Measurements from ENCODE around the gene CCDC88C. TPM values are rescaled to one million over a fixed set of nuclear protein-coding genes. Genes with fewer than 3 reads are reported as not detected.

CCDC88C gene
- total RNA-seq, 1 donor from 2014 or later, result 12.4 TPM

DNA sequence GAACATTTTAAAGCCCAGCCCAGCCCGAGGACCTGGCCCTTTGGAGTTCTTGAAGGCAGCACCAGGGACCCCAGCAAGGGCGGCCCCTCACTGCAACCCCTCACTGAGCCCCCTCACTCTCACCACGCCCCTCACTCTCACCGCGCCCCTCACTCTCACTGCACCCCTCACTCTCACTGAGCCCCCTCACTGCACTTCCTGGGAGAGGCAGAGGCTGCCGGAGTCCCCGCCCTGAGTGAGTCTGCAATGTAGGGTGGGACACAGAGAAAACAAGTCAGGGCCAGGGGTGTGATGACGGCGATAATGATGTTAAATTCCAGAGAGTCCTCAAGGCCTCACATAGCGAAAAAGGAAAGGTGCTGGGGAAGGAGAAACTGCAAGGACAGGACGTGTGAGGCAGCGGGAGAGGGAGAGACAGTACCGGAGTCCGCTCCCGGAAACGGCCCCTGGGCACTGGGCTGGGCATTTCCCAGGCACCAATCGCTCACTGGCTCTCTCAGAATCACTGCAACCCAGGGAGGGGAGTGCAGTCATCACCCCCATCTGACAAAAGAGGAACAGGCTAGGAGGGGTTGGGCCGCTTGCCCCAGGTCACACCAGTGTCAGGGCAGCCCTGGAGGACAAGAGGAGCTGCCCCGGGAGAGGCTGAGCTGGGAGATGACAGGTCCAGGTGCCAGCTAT, 24.9 kb downstream of the CCDC88C start:
- Mint-ChIP-seq H3K4me3 (ENCODE audit: unreplicated experiment) (no peak overlapping the region), H3K27ac (ENCODE audit: unreplicated experiment) (no peak overlapping the region)
- no peak overlapping the region for H2AFZ ChIP-seq (ENCODE audit: low read depth, low read length)

GRCh38 chr14:91390165-91390778, 27.3 kb downstream of the CCDC88C start:
- no peaks in the 10 kb centered on the region for H4K20me1 ChIP-seq (ENCODE audit: insufficient read depth, low read length)
- H3K27ac Mint-ChIP-seq (ENCODE audit: unreplicated experiment), result no peak overlapping the region
- H3K4me2 ChIP-seq (ENCODE audit: low read length), result no peak overlapping the region
- H3K27ac ChIP-seq (ENCODE audit: low read depth, low read length), result no peak overlapping the region
- H3K9me3 Mint-ChIP-seq (ENCODE audit: unreplicated experiment), result no peaks in the 10 kb centered on the region
- no peak for FAIRE-seq
- H3K27me3 Mint-ChIP-seq (ENCODE audit: low read depth, unreplicated experiment), result peaks cover 3% of the 10 kb centered on the region
- no peak overlapping the region for H3K4me3 Mint-ChIP-seq (ENCODE audit: unreplicated experiment)
- peaks cover 2% of the 10 kb centered on the region for H3K36me3 Mint-ChIP-seq (ENCODE audit: low read depth, unreplicated experiment)
- H3K9me3 ChIP-seq (ENCODE audit: insufficient read depth, low read depth, low read length), result no peaks in the 10 kb centered on the region
- DNase-seq (ENCODE audit: low read depth), result no peak
- peaks cover 4% of the 10 kb centered on the region for H3K4me1 ChIP-seq (ENCODE audit: insufficient read depth, low read length)
- no peaks in the 10 kb centered on the region for H3K36me3 ChIP-seq (ENCODE audit: insufficient read depth, low read length)
- peaks cover 20% of the 10 kb centered on the region for H3K27me3 ChIP-seq (ENCODE audit: insufficient read depth, low read length)
- peaks cover 24% of the 10 kb centered on the region for H3K4me1 Mint-ChIP-seq (ENCODE audit: low read depth, unreplicated experiment)
- TF ChIP-seq EZH2 (IDR thresholded peaks at IDR 0.05; ENCODE audit: insufficient read depth, low read length), result no peak
- TF ChIP-seq, protein P1, sequence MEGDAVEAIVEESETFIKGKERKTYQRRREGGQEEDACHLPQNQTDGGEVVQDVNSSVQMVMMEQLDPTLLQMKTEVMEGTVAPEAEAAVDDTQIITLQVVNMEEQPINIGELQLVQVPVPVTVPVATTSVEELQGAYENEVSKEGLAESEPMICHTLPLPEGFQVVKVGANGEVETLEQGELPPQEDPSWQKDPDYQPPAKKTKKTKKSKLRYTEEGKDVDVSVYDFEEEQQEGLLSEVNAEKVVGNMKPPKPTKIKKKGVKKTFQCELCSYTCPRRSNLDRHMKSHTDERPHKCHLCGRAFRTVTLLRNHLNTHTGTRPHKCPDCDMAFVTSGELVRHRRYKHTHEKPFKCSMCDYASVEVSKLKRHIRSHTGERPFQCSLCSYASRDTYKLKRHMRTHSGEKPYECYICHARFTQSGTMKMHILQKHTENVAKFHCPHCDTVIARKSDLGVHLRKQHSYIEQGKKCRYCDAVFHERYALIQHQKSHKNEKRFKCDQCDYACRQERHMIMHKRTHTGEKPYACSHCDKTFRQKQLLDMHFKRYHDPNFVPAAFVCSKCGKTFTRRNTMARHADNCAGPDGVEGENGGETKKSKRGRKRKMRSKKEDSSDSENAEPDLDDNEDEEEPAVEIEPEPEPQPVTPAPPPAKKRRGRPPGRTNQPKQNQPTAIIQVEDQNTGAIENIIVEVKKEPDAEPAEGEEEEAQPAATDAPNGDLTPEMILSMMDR (IDR thresholded peaks at IDR 0.05; ENCODE audit: insufficient read depth, low read depth, low read length), result no peak
- H3K79me2 ChIP-seq (ENCODE audit: insufficient read depth, low read length), result no peaks in the 10 kb centered on the region
- H2AFZ ChIP-seq (ENCODE audit: low read depth, low read length), result no peak overlapping the region
- H3K9ac ChIP-seq (ENCODE audit: low read length), result no peak overlapping the region
- no peak overlapping the region for H3K4me3 ChIP-seq (ENCODE audit: insufficient read depth, low read depth, low read length)

More for the DNA sequence above, 24.9 kb downstream of the CCDC88C start:
- Histone ChIP-seq H3K4me2 (ENCODE audit: low read length) (no peak overlapping the region), H3K36me3 (ENCODE audit: insufficient read depth, low read length) (no peaks in the 10 kb centered on the region), H3K9ac (ENCODE audit: low read length) (no peak overlapping the region), H3K4me1 (ENCODE audit: insufficient read depth, low read length) (peaks cover 2% of the 10 kb centered on the region), H3K9me3 (ENCODE audit: insufficient read depth, low read depth, low read length) (no peaks in the 10 kb centered on the region), H4K20me1 (ENCODE audit: insufficient read depth, low read length) (no peaks in the 10 kb centered on the region), H3K27ac (ENCODE audit: low read depth, low read length) (no peak overlapping the region), H3K27me3 (ENCODE audit: insufficient read depth, low read length) (peaks cover 31% of the 10 kb centered on the region), H3K79me2 (ENCODE audit: insufficient read depth, low read length) (no peaks in the 10 kb centered on the region), H3K4me3 (ENCODE audit: insufficient read depth, low read depth, low read length) (no peak overlapping the region)
- Mint-ChIP-seq H3K9me3 (ENCODE audit: unreplicated experiment) (no peaks in the 10 kb centered on the region), H3K27me3 (ENCODE audit: low read depth, unreplicated experiment) (peaks cover 7% of the 10 kb centered on the region), H3K36me3 (ENCODE audit: low read depth, unreplicated experiment) (no peaks in the 10 kb centered on the region), H3K4me1 (ENCODE audit: low read depth, unreplicated experiment) (peaks cover 27% of the 10 kb centered on the region)
- FAIRE-seq (no peak), DNase-seq (ENCODE audit: low read depth) (no peak)
- TF ChIP-seq, protein P1 (IDR thresholded peaks at IDR 0.05; ENCODE audit: insufficient read depth, low read depth, low read length), result no peak
- TF ChIP-seq EZH2 (IDR thresholded peaks at IDR 0.05; ENCODE audit: insufficient read depth, low read length), result no peak

GRCh38 chr14:91389150-91389549, 28.5 kb downstream of the CCDC88C start:
- Mint-ChIP-seq H3K36me3 (ENCODE audit: low read depth, unreplicated experiment) (peaks cover 2% of the 10 kb centered on the region), H3K4me3 (ENCODE audit: unreplicated experiment) (no peak overlapping the region), H3K27ac (ENCODE audit: unreplicated experiment) (peak overlapping the region; percentile 66), H3K9me3 (ENCODE audit: unreplicated experiment) (no peaks in the 10 kb centered on the region), H3K27me3 (ENCODE audit: low read depth, unreplicated experiment) (peaks cover 8% of the 10 kb centered on the region), H3K4me1 (ENCODE audit: low read depth, unreplicated experiment) (peaks cover 22% of the 10 kb centered on the region)
- Histone ChIP-seq H3K36me3 (ENCODE audit: insufficient read depth, low read length) (no peaks in the 10 kb centered on the region), H3K4me2 (ENCODE audit: low read length) (no peak overlapping the region), H3K9ac (ENCODE audit: low read length) (no peak overlapping the region), H2AFZ (ENCODE audit: low read depth, low read length) (no peak overlapping the region), H3K79me2 (ENCODE audit: insufficient read depth, low read length) (no peaks in the 10 kb centered on the region), H3K27ac (ENCODE audit: low read depth, low read length) (no peak overlapping the region), H3K4me1 (ENCODE audit: insufficient read depth, low read length) (peaks cover 4% of the 10 kb centered on the region), H3K4me3 (ENCODE audit: insufficient read depth, low read depth, low read length) (no peak overlapping the region), H4K20me1 (ENCODE audit: insufficient read depth, low read length) (no peaks in the 10 kb centered on the region), H3K9me3 (ENCODE audit: insufficient read depth, low read depth, low read length) (no peaks in the 10 kb centered on the region), H3K27me3 (ENCODE audit: insufficient read depth, low read length) (peaks cover 20% of the 10 kb centered on the region)
- DNase-seq (ENCODE audit: low read depth) (no peak), FAIRE-seq (no peak)
- TF ChIP-seq, protein P1 (IDR thresholded peaks at IDR 0.05; ENCODE audit: insufficient read depth, low read depth, low read length), result no peak
- TF ChIP-seq EZH2 (IDR thresholded peaks at IDR 0.05; ENCODE audit: insufficient read depth, low read length), result no peak
